ENCODE data around the gene STPG1.

STPG1 gene

GRCh38 chr1:24393892-24394291 lies 19.7 kb downstream of the STPG1 start:
- no peak for TF ChIP-seq CTCF (conservative IDR thresholded peaks at IDR 0.05; ENCODE audit: low read depth, low read length)
- H3K4me3 ChIP-seq (ENCODE audit: low read depth, low read length) = no peak overlapping the region
- no peak for DNase-seq (ENCODE audit: low read depth)

GRCh38 chr1:24392982-24393650 lies 20.5 kb downstream of the STPG1 start:
- DNase-seq (ENCODE audit: low read depth) = no peak
- H3K4me3 ChIP-seq (ENCODE audit: low read depth, low read length) = no peak overlapping the region

GRCh38 chr1:24392604-24392946 lies 21.0 kb downstream of the STPG1 start:
- no peak for DNase-seq (ENCODE audit: low read depth)
- no peak overlapping the region for H3K4me3 ChIP-seq (ENCODE audit: low read depth, low read length)
- no peak for TF ChIP-seq CTCF (conservative IDR thresholded peaks at IDR 0.05; ENCODE audit: low read depth, low read length)

More at GRCh38 chr1:24392982-24393650, 20.5 kb downstream of the STPG1 start:
- no peak for TF ChIP-seq CTCF (conservative IDR thresholded peaks at IDR 0.05; ENCODE audit: low read depth, low read length)

GRCh38 chr1:24391882-24392603 lies 21.5 kb downstream of the STPG1 start:
- DNase-seq (ENCODE audit: low read depth) = peak; percentile 74
- H3K4me3 ChIP-seq (ENCODE audit: low read depth, low read length) = no peak overlapping the region
- peak; percentile 94 for TF ChIP-seq CTCF (conservative IDR thresholded peaks at IDR 0.05; ENCODE audit: low read depth, low read length)

- no peak overlapping the region for H3K4me3 ChIP-seq (ENCODE audit: low read depth, low read length)
- peak; percentile 99 for TF ChIP-seq CTCF (conservative IDR thresholded peaks at IDR 0.05; ENCODE audit: low read depth, low read length)
- peak; percentile 93 for DNase-seq (ENCODE audit: low read depth)
Measured at GRCh38 chr1:24390924-24391782, 22.4 kb downstream of the STPG1 start.

GRCh38 chr1:24389231-24389678 lies 24.3 kb downstream of the STPG1 start:
- no peak for DNase-seq (ENCODE audit: low read depth)
- H3K4me3 ChIP-seq (ENCODE audit: low read depth, low read length) = no peak overlapping the region

More at GRCh38 chr1:24389231-24389678, 24.3 kb downstream of the STPG1 start:
- no peak for TF ChIP-seq CTCF (conservative IDR thresholded peaks at IDR 0.05; ENCODE audit: low read depth, low read length)
